GM12878 (cell line): ENCODE measurements around the gene SORCS1. TPM values are rescaled to one million over a fixed set of nuclear protein-coding genes. Genes with fewer than 3 reads are reported as not detected.

Experiments
- ATAC-seq: fragments of 200-7000 bp; cut with Tn5 transposase; 3 replicates; pipeline ENCODE4 v1.9.1; 2020; ENCODE audit warnings: mild to moderate bottlenecking, moderate library complexity
- BruUV-seq: library from RNA; stranded (reverse); fragments of 400-500 nt; replicated peaks from 2 replicates; lab custom pipeline; 2021; lab: Mats Ljungman, UMichigan
- CTCF ChIA-PET: fragments of 300-600 bp; sonication (Branson Sonifier 250); formaldehyde crosslinking; extraction: SDS; loops from one replicate; lab custom pipeline; 2021; ENCODE audit warnings: inconsistent platforms; lab: Yijun Ruan, JAX
- POLR2A ChIA-PET: fragments of 350-600 bp; formaldehyde crosslinking; extraction: SDS; loops from one replicate; lab custom pipeline; 2021; ENCODE audit warnings: inconsistent platforms; lab: Charles Lee
- RAD21 ChIA-PET: fragments of 300-600 bp; sonication (Branson Sonifier 250); formaldehyde crosslinking; loops from one replicate; lab custom pipeline; 2023; ENCODE audit warnings: antibody characterized with exemption; ENCODE audit not compliant: unreplicated experiment; lab: Charles Lee
- SMC1A ChIA-PET: fragments of 300-600 bp; sonication (Branson Sonifier 250); formaldehyde crosslinking; loops from one replicate; lab custom pipeline; 2023; ENCODE audit not compliant: unreplicated experiment, uncharacterized antibody; lab: Charles Lee
- DNase-seq: peaks from one replicate; pipeline ENCODE4 v3.0.0-alpha.2; 2011; ENCODE audit warnings: low read depth, low spot score
- FAIRE-seq: peaks from 3 replicates; lab custom pipeline; 2011; peaks lifted over from hg19 to GRCh38; lab: Jason Lieb, UNC
- H2AFZ ChIP-seq: 2 replicates; pipeline ENCODE4 v1.6.0; 2011; ENCODE audit warnings: low read depth, low read length, control low read depth; ENCODE audit not compliant: control insufficient read depth
- H3K27ac ChIP-seq: 2 replicates; pipeline ENCODE4 v1.5.1; 2011; ENCODE audit warnings: control low read depth; ENCODE audit not compliant: control insufficient read depth, insufficient read depth
- H3K27me3 ChIP-seq, 2 experiments: replicated peaks in 1 of 2; 2 replicates each; pipeline versions ENCODE4 v1.6.0 to v1.6.1; 2011; ENCODE audit warnings: low read length in 1 of 2; ENCODE audit not compliant: control insufficient read depth in 2 of 2, insufficient read depth in 2 of 2
- H3K36me3 ChIP-seq, 2 experiments: 2 replicates each; pipeline ENCODE4 v1.5.1; 2011; ENCODE audit warnings: low read length in 1 of 2; ENCODE audit not compliant: control insufficient read depth in 2 of 2, insufficient read depth in 2 of 2
- H3K4me1 ChIP-seq: 2 replicates; pipeline ENCODE4 v1.6.1; 2011; ENCODE audit warnings: mild to moderate bottlenecking, low read length, moderate library complexity, mixed read lengths; ENCODE audit not compliant: control insufficient read depth, insufficient read depth
- H3K4me2 ChIP-seq: 2 replicates; pipeline ENCODE4 v1.6.0; 2011; ENCODE audit warnings: control low read depth; ENCODE audit not compliant: control insufficient read depth, insufficient read depth
- H3K4me3 ChIP-seq: fragments of 200-600 bp; sonication (generic); 2 replicates; pipeline ENCODE4 v1.5.1; 2016
- H3K79me2 ChIP-seq: 2 replicates; pipeline ENCODE4 v1.6.0; 2011; ENCODE audit warnings: low read length; ENCODE audit not compliant: control insufficient read depth, insufficient read depth
- H3K9ac ChIP-seq: 2 replicates; pipeline ENCODE4 v1.8.0; 2011; ENCODE audit warnings: low read length, control low read depth, mixed read lengths; ENCODE audit not compliant: control insufficient read depth, insufficient read depth
- H3K9me3 ChIP-seq: replicated peaks from 3 replicates; pipeline ENCODE4 v1.5.1; 2011; ENCODE audit warnings: mild to moderate bottlenecking, low read length; ENCODE audit not compliant: control insufficient read depth, insufficient read depth
- H4K20me1 ChIP-seq: 2 replicates; pipeline ENCODE4 v1.6.0; 2011; ENCODE audit not compliant: control insufficient read depth, insufficient read depth
- ATF3 ChIP-seq: IDR thresholded peaks from 2 replicates; pipeline ENCODE4 v1.6.1; 2011; ENCODE audit warnings: low read depth, mild to moderate bottlenecking, low read length, moderate library complexity, borderline replicate concordance; ENCODE audit errors: extremely low read depth
- BCLAF1 ChIP-seq: fragments of 450-650 bp; IDR thresholded peaks from 2 replicates; pipeline ENCODE4 v1.6.1; 2017; ENCODE audit warnings: antibody characterized with exemption, mild to moderate bottlenecking, moderate library complexity
- E2F4 ChIP-seq: IDR thresholded peaks from 2 replicates; pipeline ENCODE4 v1.6.1; 2012; ENCODE audit warnings: low read depth, low read length, improper control_type of control experiment
- KLF5 ChIP-seq: fragments of 450-650 bp; IDR thresholded peaks from 2 replicates; pipeline ENCODE4 v1.6.1; 2014; ENCODE audit warnings: mild to moderate bottlenecking; ENCODE audit not compliant: partially characterized antibody
- POU2F2 ChIP-seq: IDR thresholded peaks from 3 replicates; pipeline ENCODE4 v1.6.1; 2011; ENCODE audit warnings: low read depth, mild to moderate bottlenecking, low read length, borderline replicate concordance
- RFX5 ChIP-seq: IDR thresholded peaks from 2 replicates; pipeline ENCODE4 v1.6.1; 2011; ENCODE audit warnings: low read depth, low read length, improper control_type of control experiment
- ZNF24 ChIP-seq: fragments of 450-650 bp; IDR thresholded peaks from 2 replicates; pipeline ENCODE4 v1.6.1; 2017; ENCODE audit warnings: antibody characterized with exemption, mild to moderate bottlenecking
- ZSCAN29 ChIP-seq: fragments of 450-650 bp; IDR thresholded peaks from 2 replicates; pipeline ENCODE4 v1.6.1; 2017; ENCODE audit warnings: mild to moderate bottlenecking, moderate library complexity
- WGBS: methylation state at CpG from one replicate; pipeline ENCODE4 v1.1.6; 2016; ENCODE audit warnings: low lambda C conversion rate; ENCODE audit not compliant: insufficient replicate concordance, insufficient coverage; ENCODE audit errors: missing lambda C conversion rate; 5-methylcytosine and 5-hydroxymethylcytosine counted together
- in situ Hi-C: fragments of 300-500 bp; cut with MboI; formaldehyde crosslinking; loops from 9 replicates; pipeline ENCODE4 v1.14.3; 2018; ENCODE audit warnings: mixed read lengths
- intact Hi-C: fragments of 100-400 bp; cut with micrococcal nuclease; formaldehyde crosslinking; loops from one replicate; pipeline ENCODE4 v1.14.2; 2022; ENCODE audit not compliant: unreplicated experiment
- polyA plus RNA-seq, 11 experiments: library from polyadenylated mRNA; depleted of rRNA in 4 of 11; unstranded in 6 of 11; stranded (reverse) in 5 of 11; fragments of >200 nt; fragmentation: Nextera tagmentation in 4 of 11; fragmentation: Illumina TruSeq in 1 of 11; extraction: Ambion mirVana in 4 of 11; extraction: Trizol in 1 of 11; gene quantifications; 1 replicate in 1 of 11; 2 replicates in 10 of 11; pipeline versions ENCODE4 v1.2.1 to v1.2.3, GENCODE V29; 2011 to 2016; ENCODE audit warnings: inconsistent platforms in 2 of 11, missing spikeins in 2 of 11, low read depth in 1 of 11
- total RNA-seq, 4 experiments: library from RNA; depleted of rRNA in 3 of 4; stranded (reverse); fragments of >200 nt in 3 of 4; fragmentation: Illumina TruSeq in 1 of 4; extraction: Trizol in 1 of 4; gene quantifications; 2 replicates each; pipeline versions ENCODE4 v1.2.1 to v1.2.3, GENCODE V29; 2013 to 2021

Gene SORCS1
- total and polyA plus RNA-seq, 10 of the 15 experiments (the other 5 are each of a cell fraction or from before 2014, with no cell fraction given): 0.02 to 9.6 (median 0.06) TPM; not detected in 3

GRCh38 chr10:107051769-107052168 is 112.7 kb downstream of the SORCS1 start (continued):
- TF ChIP-seq ZNF24: no peak

- Histone ChIP-seq H3K9me3 (no peaks in the 10 kb centered on the region), H3K27ac (no peak overlapping the region), H3K79me2 (no peaks in the 10 kb centered on the region), H3K4me2 (no peak overlapping the region), H3K36me3 (no peaks in the 10 kb centered on the region), H4K20me1 (no peaks in the 10 kb centered on the region), H3K9ac (no peak overlapping the region), H2AFZ (no peak overlapping the region), H3K4me3 (no peak overlapping the region), H3K4me1 (no peaks in the 10 kb centered on the region), H3K27me3 (no peaks in the 10 kb centered on the region)
- no TSS peak for BruUV-seq
- FAIRE-seq (no peak), DNase-seq (no peak), ATAC-seq (no peak)
- WGBS: 19% methylated on average over 3 of the region's 3 CpGs
- ChIA-PET CTCF (no interaction called here), SMC1A (no interaction called here), POLR2A (no interaction called here)
- intact Hi-C loops: no loop called here
- no peak for TF ChIP-seq KLF5
- no peak for TF ChIP-seq POU2F2
- TF ChIP-seq RFX5: no peak
- no peak for TF ChIP-seq E2F4
- TF ChIP-seq BCLAF1: no peak
- TF ChIP-seq ATF3: no peak
- no peak for TF ChIP-seq ZSCAN29
- TF ChIP-seq, all 136 proteins: peak for 0
- RAD21 ChIA-PET: no interaction called here
- in situ Hi-C loops: no loop called here
Observed at GRCh38 chr10:107043461-107043860, 121.0 kb downstream of the SORCS1 start.
